SK-N-SH treated with all-trans-retinoic acid at 6 μM for 48 hours (cell line): ENCODE data around the gene RABGAP1L.

Source experiments
- ATAC-seq: fragments of 200-7000 bp; cut with Tn5 transposase; 3 replicates; pipeline ENCODE4 v1.9.1; 2020; ENCODE audit warnings: mild to moderate bottlenecking, moderate library complexity
- ARNTL ChIP-seq: fragments of 450-650 bp; formaldehyde crosslinking; IDR thresholded peaks from 2 replicates; pipeline ENCODE4 v1.5.0; 2020; ENCODE audit warnings: low read depth, mild to moderate bottlenecking, moderate library complexity, borderline replicate concordance
- CREB5 ChIP-seq: fragments of 250-450 bp; sonication (Bioruptor Pico); IDR thresholded peaks from 2 replicates; pipeline ENCODE4 v1.5.1; 2020; ENCODE audit warnings: low read depth, mild to moderate bottlenecking, moderate library complexity
- CSDC2 ChIP-seq: fragments of 250-450 bp; sonication (Bioruptor Pico); IDR thresholded peaks from 2 replicates; pipeline ENCODE4 v1.5.0; 2020; ENCODE audit warnings: mild to moderate bottlenecking, moderate library complexity
- CSRNP3 ChIP-seq: fragments of 250-450 bp; sonication (Bioruptor Pico); IDR thresholded peaks from 2 replicates; pipeline ENCODE4 v1.5.1; 2021; ENCODE audit warnings: mild to moderate bottlenecking, moderate library complexity
- ESRRG ChIP-seq: fragments of 250-450 bp; sonication (Bioruptor Pico); IDR thresholded peaks from 2 replicates; pipeline ENCODE4 v1.6.1; 2021; ENCODE audit warnings: mild to moderate bottlenecking
- GLIS3 ChIP-seq: fragments of 250-450 bp; sonication (Bioruptor Pico); IDR thresholded peaks from 2 replicates; pipeline ENCODE4 v1.5.0; 2020; ENCODE audit warnings: mild to moderate bottlenecking, moderate library complexity
- ISL1 ChIP-seq: fragments of 250-450 bp; sonication (Bioruptor Pico); IDR thresholded peaks from 2 replicates; pipeline ENCODE4 v2.1.2; 2022; ENCODE audit warnings: mild to moderate bottlenecking, moderate library complexity
- OSR1 ChIP-seq: fragments of 250-450 bp; sonication (Bioruptor Pico); IDR thresholded peaks from 2 replicates; pipeline ENCODE4 v1.8.0; 2022; ENCODE audit warnings: moderate library complexity, mild to moderate bottlenecking, inconsistent platforms
- PATZ1 ChIP-seq: fragments of 250-450 bp; sonication (Bioruptor Pico); IDR thresholded peaks from 2 replicates; pipeline ENCODE4 v1.8.0; 2020; ENCODE audit warnings: mild to moderate bottlenecking, moderate library complexity, borderline replicate concordance
- POU6F1 ChIP-seq: fragments of 250-450 bp; sonication (Bioruptor Pico); IDR thresholded peaks from 2 replicates; pipeline ENCODE4 v1.8.0; 2021; ENCODE audit warnings: low read depth, mild to moderate bottlenecking, moderate library complexity, borderline replicate concordance
- RARB ChIP-seq: fragments of 250-450 bp; sonication (Bioruptor Pico); IDR thresholded peaks from 2 replicates; pipeline ENCODE4 v1.8.0; 2021; ENCODE audit warnings: mild to moderate bottlenecking, moderate library complexity
- SNAI2 ChIP-seq: fragments of 250-450 bp; sonication (Bioruptor Pico); IDR thresholded peaks from 2 replicates; pipeline ENCODE4 v1.5.0; 2020; ENCODE audit warnings: mild to moderate bottlenecking, moderate library complexity
- TCF4 ChIP-seq: fragments of 250-450 bp; sonication (Bioruptor Pico); IDR thresholded peaks from 2 replicates; pipeline ENCODE4 v1.8.0; 2021; ENCODE audit warnings: mild to moderate bottlenecking, moderate library complexity, borderline replicate concordance
- TOX ChIP-seq: fragments of 250-450 bp; sonication (Bioruptor Pico); IDR thresholded peaks from 2 replicates; pipeline ENCODE4 v1.8.0; 2021; ENCODE audit warnings: mild to moderate bottlenecking, moderate library complexity, borderline replicate concordance
- TSHZ2 ChIP-seq: fragments of 250-450 bp; sonication (Bioruptor Pico); IDR thresholded peaks from 2 replicates; pipeline ENCODE4 v1.5.0; 2020; ENCODE audit warnings: mild to moderate bottlenecking, moderate library complexity
- ZC3H10 ChIP-seq: fragments of 250-450 bp; sonication (Bioruptor Pico); IDR thresholded peaks from 2 replicates; pipeline ENCODE4 v1.5.1; 2021; ENCODE audit warnings: mild to moderate bottlenecking, moderate library complexity
- ZFP30 ChIP-seq: fragments of 450-650 bp; formaldehyde crosslinking; IDR thresholded peaks from 2 replicates; pipeline ENCODE4 v1.5.0; 2022; ENCODE audit warnings: mild to moderate bottlenecking, moderate library complexity
- ZNF565 ChIP-seq: fragments of 450-650 bp; formaldehyde crosslinking; conservative IDR thresholded peaks from 2 replicates; pipeline ENCODE4 v1.5.0; 2020; ENCODE audit warnings: low read depth, mild to moderate bottlenecking, moderate library complexity
- ZNF70 ChIP-seq: fragments of 450-650 bp; formaldehyde crosslinking; IDR thresholded peaks from 2 replicates; pipeline ENCODE4 v1.5.0; 2020; ENCODE audit warnings: mild to moderate bottlenecking, moderate library complexity

Gene RABGAP1L

GRCh38 chr1:174322202-174322862 is 163.0 kb downstream of the RABGAP1L start:
- no peak for ATAC-seq
- TF ChIP-seq PATZ1 (CRISPR knock-in tag) (no peak), TCF4 (CRISPR knock-in tag) (no peak), SNAI2 (CRISPR knock-in tag) (no peak), RARB (CRISPR knock-in tag) (no peak), ISL1 (no peak), ZC3H10 (CRISPR knock-in tag) (no peak), ZNF70 (CRISPR knock-in tag) (no peak)

GRCh38 chr1:174324493-174324892 is 165.2 kb downstream of the RABGAP1L start:
- ATAC-seq = no peak
- TF ChIP-seq POU6F1 (CRISPR knock-in tag) (no peak), ESRRG (CRISPR knock-in tag) (no peak), ZNF565 (CRISPR knock-in tag) (no peak), ZFP30 (CRISPR knock-in tag) (no peak), CSDC2 (CRISPR knock-in tag) (no peak), TOX (CRISPR knock-in tag) (no peak), ZC3H10 (CRISPR knock-in tag) (no peak)

GRCh38 chr1:174324939-174325338 is 165.6 kb downstream of the RABGAP1L start:
- TF ChIP-seq CSDC2 (CRISPR knock-in tag) (no peak), TSHZ2 (CRISPR knock-in tag) (no peak), ZNF565 (CRISPR knock-in tag) (no peak), OSR1 (no peak), ISL1 (no peak), ARNTL (CRISPR knock-in tag) (no peak), POU6F1 (CRISPR knock-in tag) (no peak), GLIS3 (no peak), SNAI2 (CRISPR knock-in tag) (no peak), PATZ1 (CRISPR knock-in tag) (no peak), ZC3H10 (CRISPR knock-in tag) (no peak), CSRNP3 (no peak), CREB5 (CRISPR knock-in tag) (no peak), TOX (CRISPR knock-in tag) (no peak), ZNF70 (CRISPR knock-in tag) (no peak)
- ATAC-seq = no peak
